Astrocyte of the hippocampus (primary cell): ENCODE measurements around the gene OPN3.

Experiments used
- DNase-seq: peaks from one replicate; pipeline ENCODE4 v3.0.0; 2011; ENCODE audit warnings: low read depth, low spot score

The OPN3 gene

DNA sequence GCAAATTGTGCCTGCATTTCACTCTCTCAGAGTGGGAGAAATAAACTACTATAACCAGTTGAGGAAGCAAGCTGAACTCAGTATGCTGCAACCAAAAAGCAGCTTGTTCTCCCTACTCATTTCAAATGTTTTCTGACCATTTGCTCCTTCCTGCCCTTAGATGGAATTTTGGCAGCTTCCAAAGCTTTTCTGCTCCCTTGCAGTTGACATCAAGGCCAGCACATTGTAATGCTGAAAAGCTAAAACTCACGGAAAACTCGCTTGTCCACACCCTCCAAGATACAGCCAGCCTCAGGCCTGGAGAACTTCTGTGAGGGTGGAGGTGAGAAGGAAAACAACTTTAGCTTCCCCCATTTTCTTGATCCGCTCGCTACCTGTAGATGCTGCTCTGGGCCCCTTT lies 5.0 kb upstream of the OPN3 start:
- DNase-seq: peak; percentile 16

DNA sequence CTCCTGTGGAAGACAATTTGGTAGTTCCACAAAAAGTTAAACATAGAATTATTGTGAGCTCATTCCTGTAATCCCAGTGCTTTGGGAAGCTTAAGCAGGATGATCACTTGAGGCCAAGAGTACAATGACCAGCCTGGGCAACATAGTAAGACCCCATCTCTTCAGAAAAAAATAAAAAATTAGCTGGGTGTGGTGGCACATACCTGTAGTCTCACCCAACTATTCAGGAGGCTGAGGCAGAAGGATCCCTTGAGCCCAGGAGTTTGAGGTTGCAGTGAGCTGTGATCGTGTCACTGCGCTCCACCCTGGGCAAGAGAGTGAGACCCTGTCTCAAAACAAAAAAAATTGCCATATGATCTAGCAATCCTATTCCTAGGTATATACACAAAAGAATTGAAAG lies 4.1 kb upstream of the OPN3 start:
- DNase-seq: no peak

DNA sequence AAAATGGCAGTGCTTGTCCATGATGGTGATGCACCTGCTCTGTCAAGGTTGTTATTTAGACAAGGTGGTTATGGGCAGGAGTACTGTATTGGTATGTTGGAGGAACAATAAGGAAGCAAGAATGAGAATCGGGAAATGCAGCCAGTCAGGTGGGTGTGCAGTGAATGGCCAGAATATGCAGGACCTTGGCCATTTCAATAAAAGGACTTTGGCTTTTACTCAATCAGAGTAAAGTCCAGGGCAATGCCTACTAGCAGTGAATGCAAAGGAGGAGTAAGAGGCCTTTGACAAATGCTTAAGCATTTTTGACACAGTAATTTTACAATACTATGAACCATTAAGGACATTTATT lies 2.4 kb upstream of the OPN3 start:
- DNase-seq: no peak

DNA sequence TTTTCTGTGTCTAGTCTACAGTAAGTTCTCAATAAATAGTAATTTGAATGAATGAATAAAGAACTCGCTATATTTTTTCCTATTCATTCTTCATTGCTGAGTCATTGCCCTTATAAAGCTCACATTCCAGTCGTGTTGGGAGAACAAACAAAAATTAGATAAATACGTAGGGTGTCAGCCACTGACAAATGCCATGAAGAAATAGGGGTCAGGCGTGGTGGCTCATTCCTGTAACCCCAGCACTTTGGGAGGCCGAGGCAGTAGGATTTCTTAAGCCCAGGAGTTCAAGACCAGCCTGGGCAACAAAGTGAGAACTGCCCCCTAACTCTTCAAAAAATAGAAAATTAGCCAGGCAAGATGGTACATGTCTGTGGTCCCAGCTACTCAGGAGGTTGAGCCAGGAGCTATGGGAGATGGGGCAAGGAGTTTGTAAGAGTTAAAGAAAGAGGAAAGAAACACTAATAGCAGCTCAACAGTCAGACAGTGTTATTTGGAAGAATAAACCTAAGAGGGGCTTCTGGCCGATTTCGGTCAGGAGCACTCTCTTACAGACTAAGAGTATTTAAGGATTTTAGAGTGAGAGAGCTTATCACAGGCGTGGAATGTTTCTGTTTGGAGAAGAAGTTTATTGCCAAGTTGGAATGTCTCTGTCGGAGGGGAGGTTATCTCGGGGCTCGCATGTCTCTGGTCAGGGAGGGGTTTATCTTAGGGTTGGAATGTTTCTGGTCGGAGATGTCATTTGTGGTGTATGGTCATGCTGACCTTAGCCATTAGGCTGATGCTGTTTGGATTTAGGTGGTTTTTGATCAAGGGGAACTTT lies 1.8 kb upstream of the OPN3 start:
- peak; percentile 71 for DNase-seq

DNA sequence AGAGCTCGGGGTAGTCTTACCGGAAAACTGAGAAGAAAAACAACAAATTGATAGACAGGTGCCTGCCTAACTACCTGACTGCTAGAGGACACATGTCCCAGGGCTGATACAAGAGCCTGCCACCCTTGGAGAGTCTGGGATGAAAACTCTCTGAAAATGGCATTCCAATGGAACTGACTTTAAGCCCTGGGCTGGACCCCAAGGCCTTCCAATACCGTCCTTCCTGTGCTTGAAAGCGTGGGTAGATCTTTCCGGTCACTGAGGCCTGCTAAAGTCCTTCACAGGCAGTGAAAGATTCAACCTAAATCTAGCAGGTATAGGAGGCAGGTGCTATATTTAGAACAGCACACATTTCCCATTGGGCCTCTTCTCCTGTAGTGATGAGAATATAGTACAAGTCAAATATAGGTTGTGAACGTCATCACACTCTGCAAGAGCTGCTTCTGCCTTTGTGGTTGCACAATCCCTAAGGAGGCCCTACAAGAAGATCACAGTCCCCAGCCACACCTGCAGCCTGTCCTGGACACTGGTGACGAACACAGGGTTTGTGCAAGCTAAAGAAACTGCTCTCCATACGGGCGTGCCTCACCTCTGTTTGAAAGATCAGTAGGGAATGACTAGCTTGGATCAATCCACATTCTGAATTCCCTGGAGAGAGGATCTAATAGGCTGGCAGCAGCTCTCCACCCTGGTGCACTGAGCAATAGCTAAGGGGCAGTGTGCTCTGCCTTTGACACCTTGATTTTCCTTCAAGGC lies 876 bp upstream of the OPN3 start:
- DNase-seq: peak; percentile 12

DNA sequence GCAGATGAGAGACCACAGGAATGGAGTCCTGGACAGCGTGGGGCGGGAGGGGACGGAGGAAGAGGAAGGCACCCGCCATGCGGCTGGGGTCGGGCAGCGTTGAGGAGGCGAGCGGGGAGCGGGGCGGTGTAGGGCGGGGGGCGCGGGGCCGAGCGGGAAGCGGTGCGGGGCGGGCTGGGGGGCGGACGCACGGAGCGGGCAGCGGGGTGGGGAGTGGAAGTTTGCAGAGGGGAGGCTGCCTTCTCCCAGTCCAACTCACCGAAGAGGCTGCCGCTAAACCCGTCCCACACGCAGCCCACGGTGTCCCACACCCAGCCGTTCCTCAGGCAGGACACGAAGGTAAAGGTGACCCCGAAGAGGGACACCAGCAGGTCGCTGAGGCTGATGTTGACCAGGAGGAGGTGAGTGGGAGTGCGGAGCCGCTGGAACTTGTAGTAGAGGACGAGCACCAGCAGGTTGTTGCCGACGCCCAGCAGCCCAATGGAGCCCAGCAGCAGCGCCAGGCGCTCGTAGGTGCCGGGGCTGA lies 483 bp downstream of the OPN3 start:
- DNase-seq: no peak

DNA sequence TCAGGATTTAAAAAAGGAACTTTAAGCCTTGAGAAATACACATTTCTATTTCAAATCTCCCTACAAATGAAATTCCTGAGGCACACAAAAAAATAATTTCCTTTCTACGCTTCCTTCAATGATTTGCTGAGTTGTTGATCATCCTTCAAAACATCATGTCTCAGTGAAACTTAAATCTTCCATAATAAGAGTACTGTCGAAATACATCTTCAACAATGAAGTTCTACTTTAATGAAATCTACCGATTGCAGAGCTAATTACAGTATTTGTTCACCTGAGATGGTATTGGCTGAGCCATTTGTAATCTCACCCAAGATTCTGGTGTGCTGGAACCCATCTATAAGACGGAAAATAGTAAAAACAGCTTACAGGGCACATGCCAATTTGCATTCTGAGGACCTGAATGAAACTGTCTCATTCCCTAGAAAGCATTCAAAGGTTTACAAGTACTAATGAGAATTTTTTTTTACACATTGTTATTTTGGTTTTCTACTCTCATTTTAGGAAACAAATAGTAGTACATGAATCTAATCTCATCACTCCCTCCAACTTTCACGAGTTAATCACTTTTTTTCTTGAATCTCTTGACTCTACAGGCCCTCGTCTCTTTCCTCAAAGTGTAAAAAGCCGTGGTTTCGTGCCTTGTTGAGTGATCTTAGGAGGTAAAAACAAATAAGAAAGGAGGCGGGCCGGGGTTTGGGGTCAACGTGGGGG lies 1.1 kb downstream of the OPN3 start:
- peak; percentile 59 for DNase-seq

DNA sequence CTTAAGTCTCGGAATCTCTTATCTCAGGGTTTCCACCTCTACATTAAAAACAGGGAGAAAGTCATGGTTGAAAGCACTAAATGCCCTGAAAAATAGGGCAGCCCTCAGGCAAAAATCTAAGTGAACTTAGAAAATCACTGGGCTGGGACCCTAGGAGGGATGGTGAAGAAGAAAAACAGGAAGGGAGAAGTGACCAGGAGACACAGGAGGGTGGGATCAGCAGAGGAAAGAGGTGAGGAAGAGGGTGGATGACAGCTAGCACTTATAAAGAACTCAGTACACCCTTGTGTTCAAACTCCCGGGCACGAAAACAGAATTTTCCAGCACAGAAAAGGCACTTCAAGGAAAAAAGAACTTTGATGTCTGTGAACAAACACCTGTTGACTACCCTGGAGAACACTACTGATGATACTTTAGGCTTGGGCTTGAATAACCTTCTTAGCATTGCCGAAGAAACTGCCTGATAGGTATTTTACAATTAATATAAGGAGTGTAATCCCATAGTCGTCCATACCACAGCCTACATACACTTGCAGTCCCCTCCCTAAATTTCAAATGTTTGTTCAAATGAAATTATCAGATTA lies 2.0 kb downstream of the OPN3 start:
- no peak for DNase-seq

DNA sequence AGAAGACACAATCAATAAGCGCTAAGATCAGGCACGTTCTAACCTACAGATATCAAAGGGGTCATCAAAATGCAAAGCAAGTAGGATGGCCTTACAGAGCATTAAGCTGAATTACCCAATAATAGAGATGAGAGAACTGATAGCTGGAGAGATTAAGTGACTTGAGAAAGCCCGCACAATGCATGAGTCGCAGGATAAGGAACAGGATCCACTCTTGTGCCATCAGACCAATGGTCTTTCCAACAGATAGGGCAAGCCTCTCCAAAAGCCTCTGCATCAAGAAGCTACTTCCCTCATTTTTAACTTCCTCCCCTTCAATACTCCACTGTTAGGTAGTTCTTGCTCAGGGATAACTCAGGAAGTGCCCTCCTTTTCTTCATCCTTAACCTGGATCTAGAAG lies 2.6 kb downstream of the OPN3 start:
- no peak for DNase-seq

DNA sequence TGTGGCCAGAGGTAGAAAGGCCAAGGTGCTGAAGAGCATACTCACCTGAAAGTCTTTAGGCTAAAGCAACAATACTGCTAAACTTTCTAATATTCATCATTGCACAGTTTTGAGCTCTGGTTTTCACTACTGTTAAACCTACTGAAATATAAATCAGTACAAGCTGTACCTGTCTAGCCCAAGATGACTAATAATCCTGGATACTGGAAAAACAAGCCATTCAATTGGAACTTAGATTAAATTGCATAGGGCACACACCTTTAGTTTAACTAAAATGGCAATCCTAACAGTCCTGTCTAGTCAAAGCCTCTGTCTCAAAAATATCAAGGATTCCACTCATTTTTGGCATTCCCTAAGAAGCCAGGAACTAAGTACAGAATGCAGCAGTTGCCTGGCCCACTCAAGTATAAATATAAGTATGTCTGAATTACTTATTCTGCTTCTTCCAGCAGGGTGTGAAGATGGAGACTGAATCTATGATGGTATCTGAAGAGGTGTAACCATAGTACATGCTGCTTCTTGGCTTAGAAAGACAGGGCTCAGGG lies 3.1 kb downstream of the OPN3 start:
- peak; percentile 47 for DNase-seq

DNA sequence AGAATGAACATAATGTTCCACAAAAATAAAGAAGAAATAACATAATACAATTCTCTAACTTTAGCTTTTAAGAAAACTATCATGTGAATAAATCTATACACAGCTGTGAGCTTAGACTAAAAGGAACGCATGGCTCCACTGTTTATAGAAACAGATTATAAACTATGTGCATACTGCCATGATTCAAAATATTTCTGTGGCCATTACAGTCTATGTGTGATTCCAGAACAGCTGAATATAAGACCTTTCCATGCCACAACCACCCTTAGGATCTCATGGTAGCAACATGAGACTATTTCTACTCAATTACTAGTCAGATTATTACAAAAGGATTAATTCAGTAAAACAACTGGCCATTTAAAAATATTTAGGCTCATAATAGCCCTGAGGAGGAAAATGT lies 3.9 kb downstream of the OPN3 start:
- DNase-seq: no peak

DNA sequence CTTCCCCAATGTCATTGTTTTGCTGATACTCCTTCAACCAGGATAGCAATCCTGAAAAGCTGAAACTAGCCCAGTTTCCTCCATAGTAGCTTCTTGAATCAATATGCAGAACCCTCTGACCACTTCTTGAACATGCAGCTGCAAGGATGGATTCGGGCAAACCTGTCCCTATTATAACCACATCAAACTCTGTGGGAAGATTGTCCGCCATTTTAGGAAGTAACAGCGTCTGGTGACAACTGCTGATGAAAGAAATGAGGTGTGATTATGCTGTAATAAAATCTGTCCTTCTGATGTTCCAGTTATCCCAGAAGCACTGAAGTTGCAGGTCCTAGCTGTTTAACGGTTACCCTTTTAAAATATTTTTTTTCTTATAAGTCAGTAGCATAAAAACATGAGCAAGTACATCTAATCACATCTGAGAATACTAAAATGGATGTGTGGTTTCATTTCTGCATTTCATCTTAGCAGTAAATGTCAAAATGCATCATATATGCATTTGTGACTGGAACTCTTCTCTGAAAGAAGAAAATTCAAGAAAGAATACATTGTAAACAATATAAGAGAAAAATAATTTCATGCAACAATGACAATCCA lies 4.5 kb downstream of the OPN3 start:
- DNase-seq: no peak

DNA sequence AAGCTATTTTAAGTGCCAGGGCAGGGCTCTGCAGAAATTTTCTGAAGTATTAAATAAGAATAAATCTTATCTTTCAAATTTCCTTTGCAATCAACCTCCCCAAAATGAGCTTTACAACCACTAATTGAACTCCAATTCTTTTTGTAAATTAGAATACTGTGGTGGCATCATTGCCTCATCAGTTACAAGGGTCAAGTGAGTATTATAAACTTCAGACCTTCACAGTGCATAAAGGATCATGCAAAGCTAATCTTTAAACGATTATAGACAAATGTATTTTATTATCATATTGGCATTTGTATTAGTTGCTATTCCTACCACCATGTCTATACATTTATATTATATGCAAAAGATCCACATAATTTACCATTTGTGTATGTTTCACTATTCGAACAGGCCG lies 7.2 kb downstream of the OPN3 start:
- no peak for DNase-seq

DNA sequence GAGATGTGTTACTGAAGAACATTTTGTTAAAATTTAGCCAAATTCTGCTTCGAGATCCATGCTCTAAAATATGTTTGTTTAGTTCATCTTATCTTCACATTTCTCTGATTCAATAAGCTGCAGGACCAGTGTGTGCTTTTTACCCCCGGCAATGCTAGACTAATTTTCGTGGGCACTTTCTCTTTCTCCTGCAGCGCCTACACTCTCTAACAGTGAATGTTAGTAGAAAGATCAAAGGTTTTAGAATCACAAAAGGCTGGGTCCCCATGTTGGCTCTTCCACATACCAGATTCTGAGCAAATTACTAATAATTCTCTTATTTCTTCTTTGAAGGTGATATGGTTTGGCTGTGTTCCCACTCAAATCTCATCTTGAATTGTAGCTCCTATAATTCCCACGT lies 8.5 kb downstream of the OPN3 start:
- no peak for DNase-seq

DNA sequence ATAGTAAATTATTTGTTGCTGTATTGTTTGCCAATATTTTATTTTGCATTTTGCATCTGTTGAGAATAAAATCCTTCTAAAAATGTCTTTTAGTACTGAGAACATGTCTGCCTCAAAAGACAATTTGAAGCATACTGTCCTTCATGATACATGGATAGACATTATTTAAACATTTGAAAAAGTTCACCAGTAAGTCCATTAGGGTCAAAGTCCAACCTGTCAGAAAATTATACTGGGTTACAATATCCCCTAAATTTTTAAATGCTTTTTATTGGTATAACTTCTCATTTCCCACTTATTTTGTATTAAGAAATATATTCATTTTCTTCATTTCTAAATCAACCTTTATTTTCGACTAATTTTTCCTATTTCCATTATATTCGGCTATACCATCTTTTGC lies 9.3 kb downstream of the OPN3 start:
- DNase-seq: no peak

DNA sequence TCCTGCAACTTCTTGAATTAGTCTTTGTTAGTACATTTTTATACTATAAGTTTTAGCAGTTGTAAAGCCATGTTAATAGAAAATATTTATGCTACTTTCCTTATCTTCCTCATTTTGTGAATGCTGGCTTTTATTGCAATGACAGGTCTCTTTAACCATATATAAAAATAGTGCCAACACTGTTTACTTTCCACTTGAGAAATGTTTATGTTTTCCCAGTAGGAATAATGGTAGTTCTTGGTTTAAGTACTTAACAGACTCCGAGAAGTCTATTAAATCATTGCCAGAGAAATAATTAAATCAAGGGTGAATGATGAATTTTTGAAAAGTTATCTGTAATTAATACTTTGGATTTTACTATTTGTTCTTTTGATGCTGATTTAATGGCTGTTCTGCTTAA lies 9.7 kb downstream of the OPN3 start:
- DNase-seq: no peak

DNA sequence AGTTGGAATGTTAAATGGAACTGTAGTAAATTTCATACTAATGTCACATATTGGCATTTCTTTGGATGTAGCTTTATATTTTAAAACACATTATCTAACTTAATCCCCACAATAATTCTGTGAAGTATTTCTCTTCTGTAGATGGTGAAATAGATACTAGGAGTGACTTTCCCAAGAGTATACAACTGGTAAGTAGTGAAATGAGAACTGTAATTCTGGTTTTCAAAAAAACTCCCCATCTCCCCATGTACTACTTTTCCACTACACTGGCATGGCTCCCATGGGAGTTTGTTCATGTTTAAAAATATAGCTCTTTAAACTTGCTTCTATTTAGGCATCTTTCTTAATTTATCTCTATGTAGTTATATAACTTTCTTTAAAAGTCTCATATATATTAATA lies 10.2 kb downstream of the OPN3 start:
- DNase-seq: no peak

DNA sequence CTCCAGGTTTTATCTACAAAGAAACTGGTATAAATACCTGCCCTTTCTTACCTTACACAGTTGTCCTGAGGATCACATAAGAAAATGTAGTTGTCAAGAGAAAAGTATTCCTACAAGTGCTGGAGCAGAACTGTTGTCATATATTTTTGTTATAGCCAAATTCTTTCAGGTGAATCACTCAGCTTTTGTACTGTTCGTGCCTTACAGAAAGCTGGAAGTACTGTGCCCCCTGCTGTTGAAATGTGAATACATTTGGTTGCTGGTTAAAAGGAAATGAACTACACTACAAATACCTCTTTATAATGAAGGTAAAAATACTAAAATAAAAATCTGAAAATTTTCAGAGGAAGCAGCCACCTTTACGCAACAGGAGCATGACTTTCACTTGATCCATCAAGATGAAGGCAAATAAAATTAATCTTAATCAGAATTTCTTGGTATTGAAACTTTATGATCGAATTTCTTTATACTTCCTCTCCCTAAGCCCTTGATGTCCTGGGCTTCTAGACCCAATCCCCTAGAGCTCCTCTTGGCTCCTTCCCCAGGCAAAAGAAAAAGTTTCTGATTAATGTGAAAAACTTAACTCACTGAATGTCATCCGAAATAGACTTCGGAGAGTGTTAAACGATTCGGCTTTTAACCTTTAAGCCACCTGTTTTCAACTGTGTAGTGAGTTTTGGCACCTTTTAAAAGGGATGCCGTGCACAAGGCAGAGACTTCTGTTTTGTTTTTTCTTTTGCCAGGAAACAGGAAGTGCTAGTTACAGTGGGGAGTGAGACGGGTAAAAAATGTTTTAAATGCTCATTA lies 12.5 kb downstream of the OPN3 start:
- DNase-seq: peak; percentile 78

DNA sequence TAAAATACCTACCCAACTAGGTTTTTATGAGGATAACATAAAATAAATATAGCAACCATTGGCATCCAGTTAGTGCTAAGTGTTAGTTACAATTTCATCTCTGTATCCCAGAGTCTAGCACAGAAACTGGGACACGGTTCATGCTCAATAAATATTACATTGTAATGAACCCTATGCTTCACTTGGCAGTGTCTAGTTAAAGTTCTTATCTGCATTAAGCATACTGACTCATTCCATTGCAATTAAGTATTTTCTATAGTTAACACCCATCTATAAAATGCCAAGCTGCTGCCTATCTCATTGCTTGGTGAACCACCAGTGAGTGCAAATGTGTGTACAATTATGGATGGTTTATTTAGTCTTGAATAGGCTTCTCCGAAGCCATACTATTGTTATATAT lies 15.2 kb downstream of the OPN3 start:
- no peak for DNase-seq

DNA sequence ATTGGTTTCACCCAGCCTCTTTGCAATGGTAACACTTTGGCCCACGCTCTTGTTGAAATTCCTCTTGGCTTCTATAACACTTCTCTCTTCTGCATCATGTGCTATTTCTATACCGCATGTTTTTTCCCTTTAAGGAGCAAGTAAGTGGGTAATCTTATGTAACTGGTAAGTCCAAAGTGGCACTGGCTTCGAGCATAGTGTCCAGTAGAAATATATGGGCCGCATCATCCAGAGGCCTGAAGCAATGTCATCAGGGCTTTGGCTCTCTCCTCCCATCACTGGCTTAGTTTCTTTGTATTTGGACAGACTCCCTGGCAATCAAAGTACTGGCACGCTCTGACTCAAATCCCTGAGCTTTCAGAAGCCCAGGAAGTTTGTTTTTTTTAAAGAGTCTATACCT lies 17.5 kb downstream of the OPN3 start:
- peak; percentile 39 for DNase-seq

DNA sequence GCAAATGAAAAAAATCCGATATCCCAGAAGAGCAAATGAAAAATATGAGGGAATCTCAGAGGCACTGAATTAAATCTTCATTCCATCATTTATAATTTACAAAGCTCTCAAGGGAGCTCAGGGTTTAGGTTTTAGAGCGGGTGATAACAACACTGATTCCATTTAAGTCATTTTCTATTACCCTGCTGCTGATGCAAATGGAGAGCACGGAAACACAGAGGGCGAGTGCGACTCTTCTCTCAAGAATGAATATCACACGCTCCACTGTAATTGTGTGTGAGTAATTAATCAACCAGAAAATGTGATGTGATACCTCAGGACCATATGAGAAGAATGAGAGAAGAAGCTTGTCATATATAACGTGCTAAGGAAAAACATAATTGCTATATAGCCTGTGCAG lies 22.7 kb downstream of the OPN3 start:
- DNase-seq: no peak
